ENCODE data around the gene PUS3. TPM values are rescaled to one million over a fixed set of nuclear protein-coding genes. Genes with fewer than 3 reads are reported as not detected.

PUS3 gene
- total RNA-seq, 1 experiment from 2014 or later, result 5.7 TPM

DNA sequence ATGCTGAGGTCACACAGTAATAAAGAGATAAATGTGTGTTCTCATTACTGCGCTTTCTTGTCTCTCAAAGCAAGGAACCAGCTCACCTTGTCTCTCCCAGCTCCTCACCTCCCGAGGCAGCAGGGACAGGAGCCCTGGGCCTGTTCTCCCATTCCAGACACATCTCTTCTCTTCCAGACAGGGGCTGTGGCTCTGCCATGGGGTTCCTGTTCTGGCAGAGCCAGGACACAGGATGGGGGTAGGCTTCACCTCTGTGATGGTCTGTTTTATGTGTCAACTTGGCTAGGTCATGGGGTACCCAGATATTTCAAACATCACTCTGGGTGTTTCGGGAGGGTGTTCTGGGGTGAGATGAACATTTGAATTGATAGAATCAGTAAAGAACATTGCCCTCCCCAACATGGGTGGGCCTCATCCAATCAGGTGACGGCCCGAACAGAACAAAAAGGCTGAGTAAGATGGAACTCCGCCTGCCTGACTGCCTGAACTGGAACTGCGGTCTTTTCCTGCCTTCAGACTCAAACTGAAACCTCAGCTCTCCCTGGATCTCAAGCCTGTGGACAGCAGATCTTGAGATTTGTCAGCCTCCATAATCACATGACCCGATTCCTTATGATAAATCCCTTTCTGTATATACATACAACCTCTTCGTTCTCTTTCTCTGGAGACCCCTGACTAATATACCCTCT, 40.8 kb upstream of the PUS3 start:
- DNase-seq, result no peak
- Histone ChIP-seq H3K27me3 (ENCODE audit: insufficient read depth, low read depth) (no peaks in the 10 kb centered on the region), H3K9me3 (ENCODE audit: insufficient read depth, low read depth) (no peaks in the 10 kb centered on the region), H3K27ac (no peak overlapping the region), H3K79me2 (ENCODE audit: low read depth) (no peaks in the 10 kb centered on the region), H3K36me3 (ENCODE audit: low read depth) (no peaks in the 10 kb centered on the region), H2AFZ (no peak overlapping the region), H3K4me2 (no peak overlapping the region), H3K4me3 (no peak overlapping the region), H3K4me1 (replicated peaks; ENCODE audit: insufficient read depth) (no peaks in the 10 kb centered on the region), H3F3A (ENCODE audit: insufficient read depth, low read depth) (no peaks in the 10 kb centered on the region), H3K9me2 (ENCODE audit: insufficient read depth) (no peaks in the 10 kb centered on the region), H4K20me1 (ENCODE audit: insufficient read depth) (no peaks in the 10 kb centered on the region)
- intact Hi-C loops (cut with micrococcal nuclease; ENCODE audit: unreplicated experiment), result loop anchor here (5.0 kb wide), 1 partner anchor 118 kb away; the partner anchor contains the start of gene CDON
- no TSS peak for BruUV-seq (replicated peaks)
- ChIA-PET POLR2A (ENCODE audit: unreplicated experiment) (no interaction called here), CTCF (no interaction called here)
- TF ChIP-seq EZH2 (IDR thresholded peaks at IDR 0.05; ENCODE audit: low read depth), result no peak
- TF ChIP-seq, protein P1, sequence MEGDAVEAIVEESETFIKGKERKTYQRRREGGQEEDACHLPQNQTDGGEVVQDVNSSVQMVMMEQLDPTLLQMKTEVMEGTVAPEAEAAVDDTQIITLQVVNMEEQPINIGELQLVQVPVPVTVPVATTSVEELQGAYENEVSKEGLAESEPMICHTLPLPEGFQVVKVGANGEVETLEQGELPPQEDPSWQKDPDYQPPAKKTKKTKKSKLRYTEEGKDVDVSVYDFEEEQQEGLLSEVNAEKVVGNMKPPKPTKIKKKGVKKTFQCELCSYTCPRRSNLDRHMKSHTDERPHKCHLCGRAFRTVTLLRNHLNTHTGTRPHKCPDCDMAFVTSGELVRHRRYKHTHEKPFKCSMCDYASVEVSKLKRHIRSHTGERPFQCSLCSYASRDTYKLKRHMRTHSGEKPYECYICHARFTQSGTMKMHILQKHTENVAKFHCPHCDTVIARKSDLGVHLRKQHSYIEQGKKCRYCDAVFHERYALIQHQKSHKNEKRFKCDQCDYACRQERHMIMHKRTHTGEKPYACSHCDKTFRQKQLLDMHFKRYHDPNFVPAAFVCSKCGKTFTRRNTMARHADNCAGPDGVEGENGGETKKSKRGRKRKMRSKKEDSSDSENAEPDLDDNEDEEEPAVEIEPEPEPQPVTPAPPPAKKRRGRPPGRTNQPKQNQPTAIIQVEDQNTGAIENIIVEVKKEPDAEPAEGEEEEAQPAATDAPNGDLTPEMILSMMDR (conservative IDR thresholded peaks at IDR 0.05), result no peak

DNA sequence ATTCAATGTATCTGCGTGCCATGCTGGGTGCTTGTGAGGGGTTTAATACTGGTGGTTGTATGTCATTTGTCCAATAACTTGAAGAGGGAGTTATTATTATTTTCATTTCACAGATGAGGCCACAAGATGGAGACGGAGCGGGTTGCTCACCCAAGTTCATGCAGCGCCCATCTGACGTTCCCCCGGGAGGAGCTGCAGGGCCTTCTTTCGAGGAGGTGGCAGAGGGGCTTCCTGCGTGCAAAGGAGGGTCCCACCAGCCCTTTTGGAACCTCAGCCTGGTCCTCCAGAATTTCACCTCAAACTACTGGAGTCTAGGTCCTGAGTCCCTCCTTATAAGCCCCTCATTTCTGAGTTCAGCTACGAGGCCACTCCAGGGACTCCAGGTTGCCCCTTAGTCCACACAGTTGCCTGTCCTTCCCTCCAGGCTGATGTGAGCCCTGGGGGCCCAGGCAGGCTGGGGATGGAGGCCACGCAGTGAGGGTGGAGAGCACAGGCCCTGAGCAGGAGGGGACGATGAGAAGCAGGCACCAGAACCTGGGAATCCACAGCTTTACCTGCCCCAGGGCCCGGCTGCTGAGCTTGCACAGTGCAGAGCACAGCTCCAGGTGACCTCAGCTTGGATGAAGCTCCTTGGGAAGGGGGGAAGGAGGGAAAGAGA, 39.9 kb upstream of the PUS3 start:
- Histone ChIP-seq H3K9me3 (ENCODE audit: insufficient read depth, low read depth) (no peaks in the 10 kb centered on the region), H3K4me2 (no peak overlapping the region), H3K79me2 (ENCODE audit: low read depth) (no peaks in the 10 kb centered on the region), H3K9me2 (ENCODE audit: insufficient read depth) (no peaks in the 10 kb centered on the region), H3K36me3 (ENCODE audit: low read depth) (no peaks in the 10 kb centered on the region), H3K27me3 (ENCODE audit: insufficient read depth, low read depth) (no peaks in the 10 kb centered on the region), H3K4me3 (no peak overlapping the region), H3F3A (ENCODE audit: insufficient read depth, low read depth) (no peaks in the 10 kb centered on the region), H4K20me1 (ENCODE audit: insufficient read depth) (no peaks in the 10 kb centered on the region), H2AFZ (no peak overlapping the region), H3K27ac (no peak overlapping the region), H3K4me1 (replicated peaks; ENCODE audit: insufficient read depth) (no peaks in the 10 kb centered on the region)
- intact Hi-C loops (cut with micrococcal nuclease; ENCODE audit: unreplicated experiment), result loop anchor here (1.0 to 5.0 kb wide), 2 partner anchors 119 to 251 kb away; partner anchors contain the start of gene CDON
- no peak for DNase-seq
- ChIA-PET CTCF (interaction anchor here (0.6 kb wide), 1 partner anchor 226 kb away, joined by 3 read pairs; no protein-coding TSS in a partner anchor), POLR2A (ENCODE audit: unreplicated experiment) (no interaction called here)
- no peak for TF ChIP-seq EZH2 (IDR thresholded peaks at IDR 0.05; ENCODE audit: low read depth)
- TF ChIP-seq, protein P1 (conservative IDR thresholded peaks at IDR 0.05), result no peak
- BruUV-seq (replicated peaks), result no TSS peak

DNA sequence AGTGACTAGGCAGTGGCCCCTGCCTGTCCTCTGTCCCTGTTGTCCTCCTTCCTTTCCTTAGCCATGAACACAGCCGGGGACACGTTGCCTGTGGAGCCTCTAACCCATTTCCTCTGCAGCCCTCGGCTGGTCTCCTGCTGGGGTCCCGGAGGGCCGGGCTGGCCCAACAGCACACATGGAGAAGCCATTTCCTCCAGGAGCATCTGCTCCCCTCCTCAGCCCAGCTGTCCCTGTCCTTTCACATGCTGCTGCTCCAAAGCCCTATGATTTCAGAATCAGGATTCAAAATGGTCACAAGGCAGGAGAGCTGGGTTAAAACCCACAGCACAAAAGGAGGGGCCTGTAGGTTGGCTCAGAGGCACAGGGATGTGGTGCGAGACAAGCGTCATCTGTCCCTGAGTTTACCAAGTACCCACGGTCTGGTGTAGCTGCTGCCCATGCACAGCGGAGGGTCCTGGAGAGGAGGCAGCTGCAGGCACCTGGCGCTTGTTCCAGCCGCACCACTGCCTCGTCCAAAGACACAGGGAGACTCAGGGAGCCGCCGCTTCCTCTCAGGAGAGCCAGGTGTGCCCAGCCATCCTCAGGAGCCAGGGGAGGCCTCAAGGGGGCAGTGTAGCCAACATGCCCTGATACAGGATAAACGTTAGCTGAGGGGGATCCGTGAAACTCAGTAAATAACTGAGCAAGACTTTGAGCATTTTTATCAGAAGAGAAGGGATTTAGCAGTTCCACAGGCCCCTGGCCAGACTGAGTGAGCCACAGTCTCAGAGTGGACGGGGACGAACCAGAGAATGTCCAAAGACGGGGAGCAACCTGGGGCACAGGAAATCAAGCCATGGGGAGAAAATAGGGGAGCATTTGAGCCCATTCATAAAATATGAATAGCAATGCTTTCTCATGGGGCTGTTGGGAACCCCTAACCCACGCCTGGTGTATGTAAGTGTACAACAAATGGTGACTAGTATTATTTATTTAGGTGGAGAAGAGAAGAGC, 38.9 kb upstream of the PUS3 start:
- H3K9me2 ChIP-seq (ENCODE audit: insufficient read depth), result no peaks in the 10 kb centered on the region
- H3K27ac ChIP-seq, result no peak overlapping the region
- TF ChIP-seq, protein P1 (conservative IDR thresholded peaks at IDR 0.05), result peak; percentile 81
- no peak for TF ChIP-seq EZH2 (IDR thresholded peaks at IDR 0.05; ENCODE audit: low read depth)
- H3K4me3 ChIP-seq, result no peak overlapping the region
- H3K79me2 ChIP-seq (ENCODE audit: low read depth), result no peaks in the 10 kb centered on the region
- H3K27me3 ChIP-seq (ENCODE audit: insufficient read depth, low read depth), result no peaks in the 10 kb centered on the region
- intact Hi-C loops (cut with micrococcal nuclease; ENCODE audit: unreplicated experiment), result loop anchor here (1.0 to 5.0 kb wide), 2 partner anchors 120 to 252 kb away; partner anchors contain the start of gene CDON
- H3F3A ChIP-seq (ENCODE audit: insufficient read depth, low read depth), result no peaks in the 10 kb centered on the region
- CTCF ChIA-PET, result no interaction called here
- no peaks in the 10 kb centered on the region for H3K9me3 ChIP-seq (ENCODE audit: insufficient read depth, low read depth)
- no peaks in the 10 kb centered on the region for H4K20me1 ChIP-seq (ENCODE audit: insufficient read depth)
- peak overlapping the region; percentile 39; the same call in 1 of the 2 replicates for H3K4me2 ChIP-seq
- POLR2A ChIA-PET (ENCODE audit: unreplicated experiment), result interaction anchor here (0.5 kb wide), 1 partner anchor 301 kb away, joined by 3 read pairs; no protein-coding TSS in a partner anchor
- no TSS peak for BruUV-seq (replicated peaks)
- H3K36me3 ChIP-seq (ENCODE audit: low read depth), result no peaks in the 10 kb centered on the region
- H2AFZ ChIP-seq, result no peak overlapping the region
- no peaks in the 10 kb centered on the region for H3K4me1 ChIP-seq (replicated peaks; ENCODE audit: insufficient read depth)
- DNase-seq, result peak in 1 of 2 experiments; percentile 51
